Calu3 (cell line): Measurements from ENCODE around the gene PITPNM1. TPM values are rescaled to one million over a fixed set of nuclear protein-coding genes. Genes with fewer than 3 reads are reported as not detected.

ENCODE experiments used
- BruUV-seq: library from RNA; stranded (reverse); fragments of 400-500 nt; replicated peaks from 2 replicates; lab custom pipeline; 2021; lab: Mats Ljungman, UMichigan
- CTCF ChIA-PET: fragments of 300-600 bp; sonication (Branson Sonifier 250); formaldehyde crosslinking; loops from one replicate; lab custom pipeline; 2022; ENCODE audit warnings: antibody characterized with exemption; lab: Charles Lee
- DNase-seq: peaks from one replicate; pipeline ENCODE4 v3.0.0; 2022
- H3K27ac Mint-ChIP-seq: one replicate; pipeline ENCODE4 v1.8.0; 2022; ENCODE audit warnings: mixed read lengths; ENCODE audit not compliant: unreplicated experiment
- H3K27me3 Mint-ChIP-seq: one replicate; pipeline ENCODE4 v1.8.0; 2022; ENCODE audit warnings: mixed read lengths; ENCODE audit not compliant: unreplicated experiment
- H3K36me3 Mint-ChIP-seq: one replicate; pipeline ENCODE4 v1.8.0; 2022; ENCODE audit warnings: mild to moderate bottlenecking, moderate library complexity, mixed read lengths; ENCODE audit not compliant: insufficient read depth, unreplicated experiment
- H3K4me1 Mint-ChIP-seq: one replicate; pipeline ENCODE4 v1.8.0; 2022; ENCODE audit warnings: mild to moderate bottlenecking, low read depth, mixed read lengths; ENCODE audit not compliant: unreplicated experiment
- H3K4me3 Mint-ChIP-seq: one replicate; pipeline ENCODE4 v1.8.0; 2022; ENCODE audit warnings: mild to moderate bottlenecking, low read depth, moderate library complexity, mixed read lengths; ENCODE audit not compliant: unreplicated experiment
- H3K9me3 Mint-ChIP-seq: one replicate; pipeline ENCODE4 v1.8.0; 2022; ENCODE audit warnings: low read depth, mixed read lengths; ENCODE audit not compliant: unreplicated experiment
- CTCF ChIP-seq: fragments of 200-600 bp; IDR thresholded peaks from one replicate; pipeline ENCODE4 v1.8.0; 2022; ENCODE audit warnings: antibody characterized with exemption; ENCODE audit not compliant: unreplicated experiment
- intact Hi-C: fragments of 100-400 bp; cut with micrococcal nuclease; formaldehyde crosslinking; loops from one replicate; pipeline ENCODE4 v1.10.0; 2022; ENCODE audit not compliant: unreplicated experiment
- total RNA-seq: library from RNA; stranded (reverse); gene quantifications from 2 replicates; pipeline ENCODE4 v1.2.3, GENCODE V29; 2022

The PITPNM1 gene
- total RNA-seq, 1 experiment from 2014 or later = 70.5 TPM

- Mint-ChIP-seq H3K9me3 (no peaks in the 10 kb centered on the region), H3K27me3 (peaks cover 30% of the 10 kb centered on the region), H3K27ac (no peak overlapping the region), H3K36me3 (no peaks in the 10 kb centered on the region), H3K4me3 (no peak overlapping the region), H3K4me1 (peaks cover 5% of the 10 kb centered on the region)
- no peak for TF ChIP-seq CTCF
- no peak for DNase-seq
- intact Hi-C loops = no loop called here
- no TSS peak for BruUV-seq
- CTCF ChIA-PET = no interaction called here
These were observed 16.0 kb upstream of the PITPNM1 start for GRCh38 chr11:67520856-67521824.

DNA sequence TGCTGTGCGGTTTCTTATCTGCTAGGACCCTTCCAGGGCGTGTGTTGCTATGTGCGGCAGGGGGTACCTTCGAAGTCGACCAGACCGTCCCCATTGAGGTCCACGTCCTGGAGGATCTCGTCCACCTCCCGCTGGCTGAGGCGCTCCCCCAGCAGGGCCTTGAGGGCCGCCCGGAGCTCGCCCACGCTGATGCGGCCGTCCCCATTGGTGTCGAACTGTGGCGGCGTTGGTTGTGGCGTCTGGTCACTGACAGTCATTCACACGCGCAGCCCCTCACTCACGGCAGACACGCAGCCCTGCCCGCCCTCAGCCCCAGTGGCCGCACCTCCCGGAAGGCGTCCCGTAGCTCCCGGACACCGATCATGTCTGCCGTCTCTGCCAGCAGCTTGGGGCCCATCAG lies 14.6 kb upstream of the PITPNM1 start:
- no TSS peak for BruUV-seq
- peaks cover 37% of the 10 kb centered on the region for H3K27me3 Mint-ChIP-seq
- H3K9me3 Mint-ChIP-seq = no peaks in the 10 kb centered on the region
- no peak for DNase-seq
- no peaks in the 10 kb centered on the region for H3K36me3 Mint-ChIP-seq
- CTCF ChIA-PET = no interaction called here
- H3K4me3 Mint-ChIP-seq = no peak overlapping the region
- H3K4me1 Mint-ChIP-seq = no peaks in the 10 kb centered on the region
- TF ChIP-seq CTCF = no peak
- H3K27ac Mint-ChIP-seq = no peak overlapping the region
- intact Hi-C loops = no loop called here

DNA sequence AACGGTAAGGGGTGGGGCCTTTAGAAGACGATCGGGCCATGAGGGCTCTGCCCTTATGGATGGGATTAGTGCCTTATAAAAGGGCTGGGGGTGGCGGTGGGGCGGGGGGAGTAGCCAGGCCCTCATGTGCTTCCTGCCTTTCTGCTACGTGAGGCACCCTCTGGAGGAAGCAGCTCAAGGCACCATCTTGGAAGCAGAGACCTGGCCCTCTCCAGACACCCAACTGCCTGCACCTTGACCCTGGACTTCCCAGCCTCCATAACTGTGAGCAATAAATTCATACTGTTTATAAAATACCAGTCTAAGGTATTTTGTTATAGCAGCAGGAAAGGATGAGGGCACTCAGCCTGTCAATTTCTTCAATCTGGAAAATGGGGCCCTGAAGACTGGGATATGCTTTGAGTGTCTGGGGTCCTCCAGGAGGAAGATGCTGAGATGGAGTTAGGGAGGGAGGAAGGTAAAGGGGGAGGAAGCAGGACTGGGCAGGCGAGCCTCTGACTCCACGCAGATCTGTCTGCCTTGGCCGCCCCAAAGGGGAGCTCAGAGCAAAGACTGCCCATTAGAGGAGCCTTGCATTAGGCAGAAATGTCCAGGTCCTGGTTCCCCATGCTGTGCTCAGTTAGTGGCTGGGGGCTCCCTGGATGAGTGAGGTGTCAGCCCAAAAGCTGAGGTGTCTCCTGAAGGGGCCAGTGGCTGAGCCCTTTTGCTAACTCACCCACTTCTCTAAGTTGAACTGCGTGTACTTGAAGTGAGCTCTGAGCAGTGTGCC lies 12.8 kb upstream of the PITPNM1 start:
- Mint-ChIP-seq H3K27me3 (peaks cover 43% of the 10 kb centered on the region), H3K4me3 (no peak overlapping the region), H3K9me3 (no peaks in the 10 kb centered on the region), H3K4me1 (no peaks in the 10 kb centered on the region), H3K27ac (no peak overlapping the region), H3K36me3 (no peaks in the 10 kb centered on the region)
- CTCF ChIA-PET = no interaction called here
- no peak for TF ChIP-seq CTCF
- BruUV-seq = no TSS peak
- intact Hi-C loops = no loop called here
- no peak for DNase-seq

DNA sequence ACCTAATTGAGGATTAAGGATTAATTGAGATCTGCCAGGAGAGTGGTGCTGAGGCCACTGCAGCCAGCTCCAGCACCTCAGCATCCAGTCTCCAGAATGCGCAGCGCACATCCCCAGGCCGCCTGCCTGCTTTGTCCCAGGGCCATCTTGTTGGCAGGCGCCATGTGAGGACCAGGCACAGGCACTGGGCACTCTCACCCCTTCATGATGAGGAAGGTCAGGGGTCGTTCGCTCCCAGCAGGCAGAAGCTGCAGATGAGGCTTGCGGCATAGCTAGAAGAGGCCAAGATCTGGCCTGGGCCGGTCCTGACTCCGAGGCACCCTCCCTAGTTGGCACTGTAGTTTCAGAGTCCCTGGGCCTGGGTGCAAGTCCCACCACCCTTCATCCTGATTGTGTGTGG lies 11.6 kb upstream of the PITPNM1 start:
- CTCF ChIA-PET = no interaction called here
- no peaks in the 10 kb centered on the region for H3K9me3 Mint-ChIP-seq
- H3K27ac Mint-ChIP-seq = no peak overlapping the region
- TF ChIP-seq CTCF = no peak
- no peak for DNase-seq
- intact Hi-C loops = no loop called here
- H3K4me3 Mint-ChIP-seq = no peak overlapping the region
- no peaks in the 10 kb centered on the region for H3K36me3 Mint-ChIP-seq
- H3K27me3 Mint-ChIP-seq = peaks cover 34% of the 10 kb centered on the region
- BruUV-seq = no TSS peak
- no peaks in the 10 kb centered on the region for H3K4me1 Mint-ChIP-seq
